ENCODE data around the gene SDC1. TPM values are rescaled to one million over a fixed set of nuclear protein-coding genes. Genes with fewer than 3 reads are reported as not detected.
A peak's percentile ranks its signal among the peaks of the same experiment; 100 is the strongest.

SDC1 gene
- total RNA-seq, 1 donor from 2014 or later = 127 TPM

DNA sequence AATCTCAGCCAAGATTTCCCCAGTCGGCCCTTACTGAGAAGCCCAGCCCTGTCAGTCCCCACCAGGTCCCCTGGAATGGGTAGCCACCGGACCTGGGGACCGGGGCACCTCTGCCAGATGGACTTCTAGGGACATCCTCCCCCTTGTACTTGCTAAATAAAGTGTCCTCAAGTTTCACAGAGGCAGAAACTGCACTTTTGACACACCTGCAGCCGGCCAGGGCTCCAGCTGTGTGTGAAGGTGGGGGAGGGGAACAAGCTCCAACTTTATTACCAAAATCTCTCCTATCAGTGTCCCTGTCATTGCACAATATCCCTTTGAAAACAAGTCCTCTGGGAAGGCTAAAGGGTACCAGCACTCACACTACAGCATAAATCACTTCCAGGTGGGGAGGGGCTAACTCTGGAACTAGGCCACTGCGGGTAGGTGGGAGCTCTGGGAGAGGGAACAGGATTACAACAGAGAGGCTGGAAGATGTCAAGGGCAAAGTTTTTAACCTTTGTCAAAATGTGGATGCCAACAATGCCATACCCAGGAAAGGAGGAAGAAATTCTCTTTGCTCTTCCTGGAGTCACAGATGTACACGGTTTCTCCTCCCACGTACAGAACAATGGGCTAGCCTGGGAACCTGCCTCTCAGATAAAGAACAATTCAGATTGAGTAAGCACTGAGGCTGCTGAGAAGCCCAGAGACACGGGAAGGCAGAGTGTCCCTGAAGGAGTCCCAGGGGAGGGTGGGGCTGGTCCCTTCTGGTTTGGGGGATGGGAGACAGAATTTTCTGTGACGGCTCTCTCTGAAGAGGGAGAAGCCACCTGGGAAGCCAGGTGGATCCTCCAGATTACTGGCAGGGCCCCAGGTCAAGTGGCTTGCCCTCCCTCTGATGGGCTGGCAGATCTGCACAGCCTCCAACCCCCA is 11.0 kb downstream of the SDC1 start:
- no peak for DNase-seq

DNA sequence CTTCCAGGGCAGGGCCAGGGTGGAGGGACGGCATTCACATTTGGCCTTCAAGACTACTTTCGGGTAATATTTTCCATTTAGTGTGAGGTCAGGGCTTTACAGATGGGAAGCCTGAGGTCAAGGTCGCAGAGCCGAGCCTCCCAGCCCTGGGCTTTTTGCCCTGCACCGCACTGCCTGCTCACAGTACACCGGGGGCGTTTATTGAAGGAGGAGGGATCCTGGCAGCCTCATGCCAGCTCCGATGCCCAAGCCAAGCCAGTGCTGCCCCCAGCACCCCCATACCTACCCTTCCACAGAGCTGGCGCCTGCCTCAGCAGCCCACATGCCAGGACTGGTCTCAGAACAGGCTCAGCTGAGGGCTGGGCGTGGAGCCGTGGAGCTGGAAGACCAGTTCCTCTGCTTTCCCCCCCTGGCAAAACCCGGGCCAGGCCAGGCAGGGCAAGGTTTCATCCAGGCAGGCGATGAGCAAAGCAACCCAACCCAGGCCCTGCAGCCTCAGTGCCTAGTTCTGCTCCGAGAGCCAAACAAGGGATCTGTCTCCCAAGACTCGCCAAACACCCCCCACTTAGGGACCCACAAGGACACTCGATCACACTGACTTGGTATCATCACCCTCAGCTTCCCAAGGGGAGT is 11.9 kb downstream of the SDC1 start:
- no peak for DNase-seq

DNA sequence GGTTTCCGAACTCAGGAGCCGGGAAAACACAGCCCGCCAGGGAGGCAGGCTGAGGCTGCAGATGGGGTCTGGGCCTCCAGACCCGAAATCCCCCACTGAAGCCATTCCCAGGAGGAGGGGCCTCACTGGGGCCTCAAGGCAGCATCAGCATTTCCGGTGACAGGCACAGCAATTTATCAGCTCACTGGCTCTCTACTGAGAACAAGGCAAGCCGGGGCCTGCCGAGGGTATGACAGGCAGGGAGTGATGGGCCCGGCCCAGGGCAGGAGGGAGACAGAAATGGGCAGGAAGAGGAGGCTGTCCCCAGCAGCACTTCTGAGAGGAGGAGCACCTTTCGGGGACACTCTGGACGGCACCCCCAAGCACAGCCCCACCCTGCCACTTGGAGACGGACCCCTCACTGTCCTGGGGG is 12.5 kb downstream of the SDC1 start:
- DNase-seq = peak; percentile 77

DNA sequence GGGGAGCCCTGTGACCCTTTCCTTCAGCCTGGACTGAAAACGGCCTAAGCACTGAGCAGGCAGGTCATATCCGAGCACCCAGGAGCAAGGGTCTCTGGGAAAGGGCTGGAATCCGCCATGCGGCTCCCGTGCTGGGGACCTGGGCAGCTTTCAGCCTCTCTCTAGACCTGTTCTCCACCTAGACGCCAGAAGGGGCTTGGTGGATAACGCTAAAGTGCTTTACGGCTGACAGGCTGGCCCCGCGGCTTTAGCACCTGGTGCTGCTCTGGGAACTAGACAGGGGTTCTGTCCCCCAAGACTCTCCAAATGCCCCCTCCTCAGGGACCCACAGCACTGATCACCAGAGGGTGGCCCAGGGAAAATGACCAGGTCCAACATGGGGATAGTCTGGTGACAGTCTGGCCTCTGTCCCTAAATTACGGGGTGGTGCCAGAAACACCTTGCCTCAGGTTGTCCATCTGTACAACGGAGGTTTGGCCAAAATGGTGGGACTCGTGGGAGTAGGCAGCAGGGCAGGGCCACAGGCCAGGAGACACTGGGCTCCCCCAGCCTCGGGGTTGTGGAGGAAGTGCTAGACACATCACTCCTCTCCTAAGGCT is 13.0 kb downstream of the SDC1 start:
- DNase-seq = no peak

DNA sequence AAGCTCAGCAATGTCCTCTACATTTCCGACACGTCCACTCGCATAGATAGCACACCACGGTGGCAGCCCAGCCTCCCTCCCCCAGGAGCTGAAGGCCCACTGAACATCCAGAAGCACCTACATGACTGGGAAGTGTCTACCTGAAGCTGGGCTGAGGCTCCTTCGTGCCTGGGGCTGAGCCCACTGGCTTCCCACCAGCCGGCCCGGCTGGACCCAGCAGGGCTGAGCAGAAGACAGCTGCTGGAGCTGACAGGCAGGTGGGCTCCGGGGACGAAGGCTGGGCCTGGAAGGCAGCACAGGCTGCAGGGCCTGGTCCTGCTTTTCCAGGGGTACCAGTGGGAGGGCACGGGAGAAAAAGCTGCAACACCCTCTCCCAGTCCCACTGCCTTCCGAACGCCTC is 13.5 kb downstream of the SDC1 start:
- DNase-seq = no peak

DNA sequence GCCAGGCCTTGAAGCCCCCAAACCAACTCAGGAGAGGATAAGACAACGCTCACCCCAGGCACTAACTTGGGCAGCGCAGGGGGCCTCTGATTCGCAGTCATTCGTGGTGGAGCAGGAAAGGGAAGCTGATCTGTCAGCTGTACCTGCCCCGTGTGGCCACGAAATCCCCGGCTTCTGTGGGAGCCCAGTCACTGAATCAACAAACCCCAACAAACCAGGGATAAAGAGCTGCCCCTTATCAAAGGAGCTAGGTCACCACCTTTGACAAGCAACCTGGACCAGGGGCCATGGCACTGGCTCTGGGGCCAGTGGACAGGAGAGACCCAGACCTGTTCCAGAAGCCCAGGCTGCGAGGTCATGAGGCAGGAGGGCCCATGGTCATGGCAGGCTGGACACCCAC is 14.5 kb downstream of the SDC1 start:
- DNase-seq = no peak

DNA sequence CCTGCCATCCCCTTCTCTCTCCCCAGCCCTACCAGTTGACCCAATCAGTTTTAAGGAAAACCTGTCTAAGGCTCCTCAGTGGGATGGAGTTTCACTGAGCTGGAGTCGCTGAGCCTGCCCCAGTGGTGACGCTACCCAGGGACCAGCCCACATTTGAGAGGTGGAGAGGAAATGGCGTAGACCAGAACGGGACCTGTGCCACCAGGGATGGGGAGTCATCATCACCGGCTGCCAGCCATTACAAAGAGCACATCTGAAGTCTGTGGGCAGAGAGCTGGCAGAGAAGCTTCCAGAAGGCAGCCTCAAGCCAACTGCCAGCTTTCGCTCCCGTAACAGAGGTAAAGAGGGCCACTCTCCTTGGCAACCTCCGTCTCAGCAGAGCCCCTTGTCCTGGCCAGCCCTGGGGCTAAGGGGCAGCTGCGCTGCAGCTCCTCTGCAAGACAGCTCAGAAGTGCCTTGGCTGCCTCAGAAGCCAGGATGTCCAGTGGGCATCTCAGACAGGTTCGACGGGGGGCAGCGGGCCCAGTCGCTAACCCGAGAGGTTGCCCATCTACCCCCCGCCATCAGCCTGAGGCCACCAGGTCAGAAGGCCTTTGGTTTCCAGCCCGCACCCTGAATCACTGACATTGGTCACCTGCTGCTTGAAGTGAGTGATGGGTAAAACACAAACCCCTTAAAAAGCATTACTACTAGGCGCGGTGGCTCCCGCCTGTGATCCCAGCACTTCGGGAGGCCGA is 15.4 kb downstream of the SDC1 start:
- no peak for DNase-seq

GRCh38 chr2:20208476-20208859 is 16.5 kb downstream of the SDC1 start:
- no peak for DNase-seq

DNA sequence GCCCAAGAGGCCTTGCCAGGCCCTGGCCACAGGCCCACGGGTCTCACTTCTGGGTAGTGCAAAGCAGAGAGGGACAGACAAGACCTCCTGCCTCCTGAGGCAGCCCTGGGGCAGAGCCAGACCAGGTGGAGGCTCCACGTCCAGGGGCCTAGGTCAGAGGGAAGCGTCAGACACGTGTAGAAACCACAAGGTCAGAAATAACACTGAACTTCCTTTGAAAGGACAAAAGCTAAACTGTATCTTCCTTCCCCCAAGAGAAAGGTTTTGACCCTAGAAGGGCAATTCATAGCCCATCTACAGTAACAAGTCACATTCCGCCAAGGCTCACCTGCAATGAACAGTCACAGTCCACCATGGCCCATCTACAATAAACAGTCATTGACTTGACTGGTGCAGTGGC is 17.9 kb downstream of the SDC1 start:
- DNase-seq = no peak

DNA sequence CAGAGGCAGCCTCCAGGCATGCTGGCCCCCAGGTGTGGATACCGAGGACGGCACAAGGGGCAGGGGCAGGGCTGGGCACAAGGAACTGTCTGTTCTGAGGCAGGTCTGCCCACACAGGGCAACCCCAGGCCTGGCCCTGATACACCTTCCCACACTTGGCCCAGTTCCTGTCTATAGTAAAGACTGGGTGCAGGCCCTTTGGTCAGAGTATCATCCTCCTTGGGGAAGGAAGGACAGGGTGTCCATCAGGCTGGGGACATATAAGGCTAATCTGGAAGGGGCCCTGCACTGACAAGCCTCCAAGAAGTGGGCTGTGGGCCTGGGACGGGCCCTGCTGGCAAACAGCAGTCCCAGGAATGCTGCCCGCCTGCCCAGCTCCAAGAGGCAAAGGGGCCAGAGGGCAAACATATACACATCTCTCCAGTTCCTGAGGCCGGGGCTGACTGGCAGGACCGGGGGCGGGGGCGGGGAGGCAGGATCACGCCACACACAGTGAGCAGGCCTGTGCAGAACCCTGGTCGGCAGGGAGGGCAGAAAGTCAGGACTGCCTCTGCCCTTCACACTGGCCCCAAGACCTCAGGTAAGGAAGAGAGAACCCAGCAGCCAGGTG is 18.9 kb downstream of the SDC1 start:
- no peak for DNase-seq

- no peak for DNase-seq
Observed at GRCh38 chr2:20205069-20205468, 19.9 kb downstream of the SDC1 start.

DNA sequence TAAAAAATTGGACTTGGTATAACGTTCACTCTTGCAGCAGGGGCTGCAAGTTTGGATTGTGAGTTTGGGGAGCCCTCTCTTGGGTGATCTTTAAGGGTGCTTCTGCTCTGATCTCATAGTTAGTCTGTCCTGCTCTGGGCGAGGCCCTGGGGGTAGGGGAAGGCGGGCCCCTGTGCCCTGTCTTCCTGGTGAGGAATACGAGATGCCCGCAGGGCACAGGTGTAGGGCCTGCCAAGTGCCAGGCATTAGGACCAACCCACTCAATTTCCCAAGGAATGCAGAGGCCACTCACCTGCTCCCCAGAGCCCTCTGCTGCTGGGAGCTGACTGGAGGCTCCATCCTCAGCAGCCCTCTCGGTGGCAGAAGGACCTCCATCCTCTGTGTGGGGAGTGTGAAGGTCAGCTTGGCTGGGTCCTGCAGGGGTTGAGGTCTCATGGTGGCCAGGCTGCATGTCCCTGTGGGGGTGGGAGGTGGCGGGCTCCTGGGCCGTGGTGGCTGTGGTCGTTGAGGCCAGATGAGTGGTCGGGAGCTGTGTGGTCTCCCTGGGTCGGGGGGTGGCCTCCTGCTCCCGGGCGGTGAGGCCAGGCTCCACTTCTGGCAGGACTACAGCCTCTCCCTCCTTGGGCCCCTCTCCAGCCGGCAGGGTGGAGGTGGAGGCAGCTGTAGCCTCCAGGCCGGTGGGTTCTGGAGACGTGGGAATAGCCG is 21.3 kb downstream of the SDC1 start:
- no peak for DNase-seq

DNA sequence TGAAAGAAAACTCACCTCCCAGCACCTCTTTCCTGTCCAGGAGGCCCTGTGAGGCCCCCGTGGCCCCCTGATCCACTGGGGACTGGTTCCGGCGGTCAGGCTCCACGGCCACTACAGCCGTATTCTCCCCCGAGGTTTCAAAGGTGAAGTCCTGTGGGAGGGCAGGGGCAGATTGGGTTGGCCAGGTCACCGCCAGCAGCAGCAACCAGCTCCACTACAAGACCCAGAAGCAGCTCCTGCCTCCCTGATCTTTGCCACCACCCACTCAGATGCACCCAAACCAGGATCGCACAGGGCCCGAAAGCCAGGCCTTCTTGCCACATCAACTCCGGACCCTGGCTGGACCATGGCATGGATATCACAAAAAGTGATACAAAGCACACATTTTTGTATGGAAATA is 21.9 kb downstream of the SDC1 start:
- no peak for DNase-seq

GRCh38 chr2:20201671-20202070 is 23.3 kb downstream of the SDC1 start:
- no peak for DNase-seq

DNA sequence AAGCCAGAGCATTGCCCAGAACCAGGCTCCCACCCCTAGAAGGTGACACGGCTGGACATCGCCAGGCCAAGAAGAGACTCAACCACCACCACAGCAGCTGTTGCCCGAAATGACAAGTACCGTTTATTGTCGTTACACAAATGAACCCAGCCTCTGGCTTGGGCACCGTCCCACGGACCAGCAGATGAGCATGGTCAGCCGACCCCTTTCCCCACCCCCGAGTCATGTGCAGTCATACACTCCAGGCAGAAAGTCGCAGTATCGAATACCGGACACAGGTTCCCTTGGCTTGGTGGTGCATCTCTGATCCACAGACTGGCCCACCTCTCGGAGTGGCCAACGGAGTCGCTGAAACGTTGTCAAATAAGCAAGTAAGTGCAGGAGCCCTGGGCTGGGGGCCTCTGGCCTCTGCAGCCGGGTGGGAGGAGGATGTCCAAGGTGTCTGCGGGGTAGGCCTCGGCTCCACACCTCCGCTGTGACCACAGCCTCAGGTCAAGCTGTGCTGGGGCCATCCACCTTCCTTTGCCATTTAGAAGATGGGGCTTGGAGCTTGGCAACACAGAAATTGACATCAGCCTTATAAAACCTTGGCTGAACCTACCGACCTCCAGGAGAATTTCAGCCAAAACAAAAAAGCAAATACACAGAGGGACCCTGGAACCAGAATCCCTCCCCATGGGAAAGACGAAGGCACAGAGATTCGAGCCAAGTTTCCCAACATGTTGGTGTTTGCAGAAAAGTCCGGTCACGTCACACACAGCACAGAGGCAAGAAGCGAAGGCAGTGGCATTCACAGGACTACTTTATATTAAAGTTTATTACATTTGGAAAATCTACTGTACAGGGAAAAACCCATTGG is 24.0 kb downstream of the SDC1 start:
- DNase-seq = no peak

GRCh38 chr2:20199633-20200270 is 25.2 kb downstream of the SDC1 start:
- no peak for DNase-seq

GRCh38 chr2:20198796-20199632 is 25.9 kb downstream of the SDC1 start:
- DNase-seq = no peak

DNA sequence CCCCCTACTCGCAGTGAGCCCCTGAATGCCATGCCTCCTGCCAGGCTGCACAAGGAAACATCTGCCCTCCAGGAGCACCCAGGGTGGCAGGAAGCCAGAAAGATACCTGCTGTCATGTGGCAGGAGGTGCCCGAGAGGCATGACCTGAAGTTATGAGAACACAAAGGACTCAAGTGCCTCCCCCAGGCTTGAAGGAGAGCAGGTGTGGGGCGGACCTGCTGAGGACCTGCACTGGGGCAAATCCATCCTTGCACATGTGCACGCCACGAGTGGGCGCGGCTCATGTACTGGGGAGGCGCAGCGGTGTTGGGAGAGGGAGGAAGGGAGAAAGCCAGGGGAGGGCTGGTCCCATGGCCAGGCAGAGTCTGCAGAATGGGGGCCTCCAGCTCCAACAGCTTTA is 26.9 kb downstream of the SDC1 start:
- DNase-seq = no peak

GRCh38 chr2:20197192-20197591 is 27.7 kb downstream of the SDC1 start:
- no peak for DNase-seq

Measured in skin of body (tissue), 2 donors.